ENCODE measurements around the gene HVCN1.
A peak's percentile ranks its signal among the peaks of the same experiment; 100 is the strongest.
"Not testable (repeated sequence)": the region's sequence is repeated elsewhere in the genome, so short reads cannot be mapped to it uniquely, and the experiment has no call there.

HVCN1 gene

DNA sequence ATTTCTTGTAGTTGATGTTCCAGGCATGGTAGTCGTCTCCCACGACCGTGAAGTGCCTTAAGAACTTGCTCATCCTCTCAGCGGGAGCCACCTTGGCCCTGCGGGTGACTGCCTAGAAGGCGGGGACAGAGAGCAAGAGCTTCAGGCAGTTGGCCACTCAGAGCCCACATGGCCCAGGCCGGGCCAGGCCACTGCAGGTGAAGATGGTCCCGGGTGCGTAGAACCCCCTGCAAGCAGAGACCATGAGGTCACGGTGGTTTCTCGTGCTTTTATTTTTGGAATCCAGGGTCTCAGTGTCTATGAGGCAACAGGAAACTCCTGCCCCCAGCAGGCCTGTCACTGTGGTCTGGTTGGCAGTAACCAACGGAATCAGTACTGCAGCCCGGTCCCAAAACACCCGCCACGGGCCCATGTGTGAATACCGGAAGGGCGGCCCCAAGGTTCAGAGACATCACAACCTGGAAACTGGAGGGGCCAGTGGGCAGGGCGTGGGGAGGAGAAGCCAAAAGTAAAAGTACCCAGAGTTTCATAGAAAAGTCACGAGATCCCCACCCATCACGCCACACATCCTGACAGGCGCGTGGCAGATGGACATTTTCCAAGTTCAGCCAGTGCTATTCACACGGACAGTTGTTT, 27.5 kb downstream of the HVCN1 start:
- no peak for DNase-seq

DNA sequence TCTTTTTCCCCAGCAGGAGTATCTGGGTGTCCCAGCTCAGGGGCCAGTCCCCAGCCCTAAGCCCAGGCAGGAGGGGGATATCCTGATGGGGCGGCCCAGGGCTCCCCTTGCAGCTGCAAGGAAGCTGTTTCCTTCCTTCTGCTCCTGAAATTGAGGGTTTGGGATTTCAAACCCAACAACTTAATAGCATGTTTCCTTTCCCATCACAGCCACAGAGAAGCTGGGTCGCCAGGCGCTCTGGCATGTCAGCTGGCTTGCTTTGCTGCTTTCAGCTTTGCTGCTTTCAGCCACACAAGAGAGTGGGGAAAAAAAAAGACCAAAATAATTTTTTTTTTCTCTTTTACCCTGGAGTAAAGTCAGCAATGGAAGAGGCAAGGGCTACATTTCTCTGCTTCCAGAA, 30.0 kb downstream of the HVCN1 start:
- DNase-seq = no peak

DNA sequence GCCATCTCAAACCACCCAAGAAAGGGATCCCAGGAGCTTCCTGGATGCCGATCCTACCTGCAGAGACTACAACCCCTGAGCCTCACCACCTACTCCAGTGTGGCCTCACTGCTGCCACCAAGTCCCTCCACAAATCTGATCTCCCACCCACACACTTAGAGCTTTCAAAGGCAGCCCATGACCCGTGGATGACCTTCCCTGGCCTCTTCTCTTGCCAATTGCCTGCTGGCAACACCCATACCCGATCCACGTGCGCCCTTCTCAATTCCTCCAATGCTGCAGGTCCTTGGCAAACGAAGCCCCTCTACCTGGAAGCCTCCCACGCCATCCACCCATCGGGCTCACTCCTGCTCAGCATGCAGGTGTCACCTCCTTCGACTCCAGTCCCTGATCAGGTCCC, 30.7 kb downstream of the HVCN1 start:
- no peak for DNase-seq

DNA sequence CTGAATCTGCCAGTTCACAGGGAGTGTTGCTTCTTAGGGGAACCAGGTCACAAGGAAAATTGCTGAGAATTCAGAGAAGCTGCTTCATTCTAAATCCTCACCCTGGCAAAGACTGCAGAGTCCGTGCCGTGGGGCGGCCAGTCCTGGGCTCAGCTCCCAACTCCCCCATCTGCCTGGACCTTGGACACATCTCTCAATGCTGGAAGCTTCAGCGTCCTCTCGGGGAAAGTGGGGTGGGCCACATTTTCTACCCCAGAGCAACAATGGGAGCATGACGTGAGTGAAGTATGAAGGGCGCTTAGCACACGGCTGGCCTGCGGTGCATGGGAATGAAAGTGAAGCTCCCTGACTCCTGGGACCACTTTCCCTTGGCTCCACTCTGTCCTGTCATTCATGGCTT, 31.2 kb downstream of the HVCN1 start:
- no peak for DNase-seq

DNA sequence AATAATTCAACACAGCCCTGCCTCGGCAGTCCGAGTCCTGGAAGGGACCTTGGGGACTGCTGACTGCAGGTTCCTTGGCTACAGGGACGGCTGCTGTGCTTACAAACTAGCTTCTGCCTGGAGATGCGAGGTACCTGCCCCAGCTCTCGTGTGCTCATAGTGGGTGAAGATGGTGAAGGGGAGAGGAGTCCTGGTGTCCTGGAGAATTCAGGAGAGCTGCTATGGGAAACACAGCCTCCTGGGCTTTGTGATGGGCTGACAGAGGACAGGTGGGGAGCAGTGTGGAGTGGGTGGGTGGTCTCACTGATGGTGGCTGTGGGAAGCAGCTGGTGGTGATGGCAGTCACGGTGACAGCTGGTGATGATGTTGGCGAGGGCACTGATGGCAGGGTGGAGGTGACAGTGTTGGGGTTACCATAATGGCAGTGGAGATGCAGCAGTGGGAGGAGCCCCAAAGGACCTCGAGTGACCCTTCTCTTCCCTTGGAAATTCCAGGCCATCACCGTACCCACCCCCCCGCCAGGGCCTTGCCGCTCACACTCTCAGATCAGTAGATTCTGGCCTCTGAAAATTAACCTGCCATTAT, 32.8 kb downstream of the HVCN1 start:
- DNase-seq = no peak

DNA sequence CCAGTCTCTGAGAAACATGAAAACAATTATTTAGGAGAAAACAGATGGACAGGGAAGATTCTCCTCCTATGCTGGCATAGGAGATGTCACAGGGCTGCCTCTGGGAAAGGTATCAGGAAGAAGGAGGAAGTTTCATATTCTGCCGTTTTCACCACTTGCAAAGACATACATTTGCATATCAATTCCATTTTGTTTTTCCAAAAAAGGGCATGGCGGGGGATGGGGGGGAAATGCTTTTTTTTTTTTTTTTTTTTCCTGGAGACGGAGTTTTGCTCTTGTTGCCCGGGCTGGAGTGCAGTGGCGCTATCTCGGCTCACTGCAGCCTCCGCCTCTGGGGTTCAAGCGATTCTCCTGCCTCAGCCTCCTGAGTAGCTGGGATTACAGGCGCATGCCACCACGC, 34.7 kb downstream of the HVCN1 start:
- DNase-seq = not testable (repeated sequence)

DNA sequence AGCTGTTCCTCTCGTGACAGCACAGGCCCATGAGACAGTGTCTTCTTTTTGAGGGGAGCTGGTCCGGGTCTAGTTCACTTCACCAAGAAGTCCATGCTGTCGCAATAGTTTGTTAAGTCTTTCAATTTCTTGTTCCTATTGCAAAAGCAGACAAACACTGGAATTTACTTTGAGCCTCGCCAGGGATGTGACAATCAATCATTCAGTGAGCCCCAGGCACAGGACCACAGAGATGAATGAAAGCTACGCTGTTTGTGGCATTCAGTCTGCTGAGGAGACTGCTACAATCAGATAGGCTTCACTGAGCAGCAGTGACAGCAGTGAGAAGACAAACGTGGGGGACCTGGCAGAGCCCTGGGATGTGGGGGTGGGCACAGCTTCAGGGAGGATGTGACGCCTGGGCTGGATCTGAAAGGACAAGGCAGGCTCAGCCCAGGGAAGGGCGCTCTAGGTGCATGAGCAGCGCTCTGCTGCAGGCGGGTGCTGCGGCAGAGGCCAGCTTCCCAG, 39.5 kb downstream of the HVCN1 start:
- DNase-seq = peak; percentile 70

DNA sequence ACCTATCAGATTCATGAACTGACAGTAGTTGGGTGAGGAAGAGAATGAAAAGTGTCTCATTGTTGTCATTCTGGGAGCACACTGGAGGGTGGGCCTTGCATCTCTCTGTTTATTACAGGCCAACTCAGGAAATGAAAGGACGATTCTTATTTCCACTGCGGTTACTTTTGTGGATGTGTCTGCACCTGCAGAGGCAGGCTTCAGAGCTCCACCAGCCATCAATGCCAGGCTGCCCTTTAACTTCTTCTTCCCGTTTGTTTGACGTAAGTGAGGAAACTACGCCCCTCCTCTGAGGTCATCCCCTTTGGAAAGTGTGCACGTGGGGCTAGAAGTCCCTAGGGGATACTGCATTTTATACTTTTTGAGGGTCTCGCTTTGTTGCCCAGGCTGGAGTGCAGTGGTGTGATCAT, 41.3 kb downstream of the HVCN1 start:
- DNase-seq = no peak

DNA sequence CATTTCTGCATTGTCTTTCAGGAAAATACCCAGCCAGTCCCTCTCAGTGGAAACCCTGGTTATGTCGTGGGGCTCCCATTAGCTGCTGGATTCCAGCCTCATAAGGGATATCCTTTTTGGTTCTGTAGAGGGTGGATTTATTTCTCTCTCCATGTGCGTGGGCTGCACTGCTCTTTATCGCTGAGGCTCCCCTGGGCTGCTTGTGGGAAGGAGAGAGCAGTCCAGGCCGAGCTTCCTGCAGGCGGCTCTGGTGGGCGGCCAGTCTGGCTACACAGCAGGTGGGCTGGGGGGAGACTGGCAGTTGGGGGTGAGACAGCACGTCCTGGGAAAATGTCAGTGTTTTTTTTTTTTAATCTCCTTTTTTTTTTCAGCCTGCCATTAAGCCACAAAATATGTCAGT, 47.4 kb downstream of the HVCN1 start:
- DNase-seq = no peak

DNA sequence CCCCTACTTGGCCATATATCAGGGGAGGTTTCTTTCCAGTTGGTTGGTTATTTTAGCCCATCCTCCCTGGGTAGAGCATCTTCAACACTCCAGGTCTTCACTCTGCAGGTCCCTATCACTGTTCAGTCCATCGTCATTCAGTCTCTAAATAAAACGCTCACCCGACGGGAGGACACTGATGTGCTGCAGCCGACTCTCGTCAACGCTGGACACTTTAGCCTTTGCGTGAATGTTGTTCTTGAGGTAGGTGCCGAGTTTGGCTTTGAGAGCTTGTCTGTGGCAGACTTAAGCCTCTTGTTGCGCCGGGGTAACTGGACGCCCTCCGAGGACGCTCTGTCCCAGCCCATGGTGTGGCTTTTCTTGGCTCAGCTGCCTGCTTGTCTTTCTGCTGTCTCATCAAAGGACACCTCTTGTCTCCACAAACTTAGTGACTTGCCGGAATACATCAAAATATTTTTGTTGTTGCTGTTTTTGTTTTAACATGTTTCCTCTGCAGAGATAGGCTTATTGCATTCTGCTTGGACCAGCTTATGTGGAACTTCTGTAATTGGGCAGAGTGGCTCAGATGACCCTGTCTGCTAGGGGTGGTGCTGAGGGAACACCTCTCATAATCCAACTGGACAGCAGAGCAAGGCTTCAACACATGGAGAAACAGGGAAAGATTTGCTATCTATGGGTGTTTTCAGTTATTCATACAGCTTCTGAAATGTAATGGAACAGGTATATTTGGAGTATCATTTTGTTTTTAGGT, 48.5 kb downstream of the HVCN1 start:
- no peak for DNase-seq

DNA sequence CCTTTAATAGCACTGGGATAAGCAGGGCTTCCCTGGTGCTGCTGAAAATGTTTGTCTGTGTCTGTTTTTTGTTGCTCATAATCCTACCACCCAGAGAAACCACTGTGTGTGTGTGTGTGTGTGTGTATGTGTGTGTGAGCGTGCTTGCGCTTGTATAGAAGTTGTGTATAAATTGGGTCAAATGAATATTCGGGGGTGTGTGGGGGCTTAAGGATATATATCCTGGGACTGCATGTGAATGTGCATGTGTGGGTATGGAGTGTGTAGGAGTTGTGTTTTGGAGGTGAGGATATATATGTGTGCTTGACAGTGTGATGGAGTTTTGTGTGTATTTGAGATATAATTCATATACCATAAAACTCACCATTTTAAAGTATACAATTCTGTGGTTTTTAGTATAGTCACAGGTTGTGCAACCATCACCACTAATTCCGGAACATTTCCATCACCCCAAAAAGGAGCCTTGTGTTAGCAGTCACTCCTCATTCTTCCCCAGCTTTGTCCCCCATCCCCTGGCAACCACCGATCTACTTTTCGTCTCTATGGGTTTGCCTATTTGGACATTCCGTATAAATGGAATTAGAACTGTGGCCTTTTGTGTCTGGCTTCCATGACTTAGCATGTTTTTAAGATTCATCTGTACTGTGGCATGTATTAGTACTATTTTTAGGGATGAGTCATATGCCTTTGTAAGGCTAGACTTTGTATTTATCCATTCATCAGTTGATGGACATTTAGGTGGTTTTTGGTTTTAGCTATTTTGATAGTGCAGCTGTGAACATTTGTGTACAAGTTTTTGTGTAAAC, 49.4 kb downstream of the HVCN1 start:
- no peak for DNase-seq

DNA sequence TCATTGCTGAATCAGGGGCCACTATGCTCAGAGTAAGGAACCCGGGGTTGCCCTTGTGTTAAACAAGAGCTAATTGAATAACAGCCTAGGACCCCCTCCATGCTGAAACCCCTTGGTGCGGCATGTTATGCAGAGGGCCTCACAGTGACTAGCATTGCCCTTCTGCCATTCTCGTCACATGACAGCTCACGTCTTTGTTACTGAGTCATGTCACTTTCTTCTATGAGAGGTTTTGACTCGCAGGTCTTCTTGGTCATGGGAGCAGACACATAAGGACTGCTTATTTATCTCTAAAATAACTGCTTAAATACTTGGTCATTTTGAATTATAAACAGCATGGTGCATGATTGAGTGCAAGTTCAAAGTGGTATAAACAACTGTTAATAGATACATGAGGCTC, 50.1 kb downstream of the HVCN1 start:
- DNase-seq = no peak

DNA sequence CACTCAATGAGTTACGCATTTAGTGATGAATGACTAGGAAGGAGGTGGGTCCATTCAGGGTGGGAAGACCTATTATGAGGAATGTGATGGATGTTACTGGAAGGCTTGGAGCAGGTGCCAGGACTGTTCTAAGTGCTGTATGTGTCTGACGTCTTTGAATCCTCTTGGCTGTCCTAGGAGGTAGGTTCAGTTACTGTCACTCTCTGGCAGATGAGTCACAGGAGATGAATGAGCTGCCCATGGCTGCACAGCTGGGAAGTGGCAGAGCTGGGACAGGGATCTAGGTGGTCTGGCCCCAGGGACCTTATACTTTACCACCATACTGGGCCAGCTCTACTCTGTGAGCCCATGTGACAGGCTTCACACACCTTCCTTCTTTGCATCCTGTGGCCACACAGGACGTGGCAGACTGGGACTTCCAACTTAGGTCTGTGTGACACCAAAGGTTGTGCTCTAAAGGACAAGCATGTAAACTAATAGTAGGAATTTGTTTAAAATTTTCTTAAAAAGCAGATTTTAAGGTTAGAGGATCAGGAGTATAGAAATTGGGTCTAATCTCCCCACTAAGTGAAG, 51.0 kb downstream of the HVCN1 start:
- DNase-seq = no peak

DNA sequence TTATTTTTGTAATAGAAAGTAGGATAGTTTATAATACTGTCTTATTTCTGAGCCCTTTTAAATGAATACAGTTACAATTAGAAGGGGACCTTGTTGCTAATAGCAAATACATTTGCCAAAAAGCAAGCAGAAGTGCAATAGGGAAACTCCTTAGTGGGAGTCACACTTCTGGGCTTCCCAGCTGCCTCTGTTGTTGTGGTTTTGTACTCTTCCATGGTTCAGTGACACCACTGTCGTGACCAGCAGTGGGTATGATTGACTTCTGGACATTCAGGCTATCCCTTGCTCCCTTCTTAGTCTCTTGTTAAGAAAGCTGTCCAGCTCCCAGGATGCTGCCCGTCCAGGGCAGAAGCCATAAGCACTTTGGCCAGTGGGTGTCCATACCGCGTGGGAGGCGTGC, 52.4 kb downstream of the HVCN1 start:
- DNase-seq = no peak

DNA sequence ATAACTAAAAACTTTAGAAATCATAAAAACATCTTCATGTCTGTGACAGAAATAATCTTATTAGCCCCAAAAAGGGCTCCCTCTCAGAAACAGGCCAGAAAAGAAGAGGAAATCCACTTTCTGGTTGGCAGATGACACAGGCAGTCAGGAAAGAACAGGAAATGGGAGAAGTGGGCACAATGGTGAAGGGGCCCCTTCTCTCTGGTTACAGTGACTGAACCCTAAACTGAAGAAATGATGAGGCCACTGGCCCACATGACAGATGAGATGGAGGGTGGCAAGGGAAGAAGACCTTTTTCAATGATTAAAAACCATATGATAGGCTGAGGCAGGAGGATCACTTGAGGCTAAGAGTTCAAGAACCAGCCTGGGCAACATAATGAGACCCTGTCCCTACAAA, 53.9 kb downstream of the HVCN1 start:
- no peak for DNase-seq

DNA sequence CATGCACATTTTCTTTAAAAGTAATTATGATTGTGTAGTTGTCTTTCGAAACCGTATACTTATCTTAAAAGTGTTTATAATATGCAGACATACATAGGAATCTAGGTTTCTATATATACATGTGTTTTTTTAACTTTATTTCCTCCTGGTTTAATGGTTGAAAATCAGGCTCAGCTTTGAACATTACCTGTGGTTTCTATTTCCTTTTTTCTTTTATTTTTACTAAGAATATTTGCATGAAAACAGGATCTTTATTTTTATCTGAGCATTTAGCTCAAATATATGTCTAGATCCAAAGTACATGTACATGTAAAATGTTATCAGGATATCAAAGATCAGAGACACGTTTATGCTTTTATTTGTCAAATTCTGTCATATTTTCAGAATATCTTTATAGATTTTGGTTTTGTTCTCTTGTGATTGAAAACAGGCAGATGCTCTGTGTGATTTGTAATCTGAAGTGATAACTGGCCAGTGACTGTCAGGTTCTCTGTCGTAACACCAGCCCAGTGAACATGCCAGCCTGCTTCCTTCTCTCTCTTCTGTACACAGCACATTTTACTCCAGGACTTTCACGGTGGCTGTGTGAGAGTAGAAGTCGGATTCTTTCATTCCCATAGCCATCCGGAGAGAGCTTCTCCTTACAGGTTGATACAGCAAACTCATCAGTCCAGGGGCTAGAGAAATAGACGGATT, 61.3 kb downstream of the HVCN1 start:
- no peak for DNase-seq

DNA sequence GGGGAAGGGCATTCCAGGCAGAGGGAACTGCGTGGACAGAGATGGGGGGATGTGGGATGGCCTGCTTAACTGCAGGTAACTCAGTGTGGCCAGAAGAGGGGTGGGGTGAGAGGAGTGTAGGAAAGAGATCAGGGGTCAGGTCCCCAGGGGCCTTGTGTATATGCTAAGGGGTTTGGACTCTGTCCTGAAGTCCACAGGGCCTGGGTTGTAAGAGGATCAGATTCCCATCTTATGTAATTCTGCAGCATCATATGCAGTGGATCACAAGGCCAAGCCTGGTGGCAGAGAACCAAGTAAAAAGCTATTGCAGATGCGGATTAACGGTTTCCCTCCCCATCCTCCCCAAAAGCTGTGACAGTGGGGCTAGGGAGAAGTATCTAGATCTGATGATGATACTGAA, 66.3 kb downstream of the HVCN1 start:
- no peak for DNase-seq

DNA sequence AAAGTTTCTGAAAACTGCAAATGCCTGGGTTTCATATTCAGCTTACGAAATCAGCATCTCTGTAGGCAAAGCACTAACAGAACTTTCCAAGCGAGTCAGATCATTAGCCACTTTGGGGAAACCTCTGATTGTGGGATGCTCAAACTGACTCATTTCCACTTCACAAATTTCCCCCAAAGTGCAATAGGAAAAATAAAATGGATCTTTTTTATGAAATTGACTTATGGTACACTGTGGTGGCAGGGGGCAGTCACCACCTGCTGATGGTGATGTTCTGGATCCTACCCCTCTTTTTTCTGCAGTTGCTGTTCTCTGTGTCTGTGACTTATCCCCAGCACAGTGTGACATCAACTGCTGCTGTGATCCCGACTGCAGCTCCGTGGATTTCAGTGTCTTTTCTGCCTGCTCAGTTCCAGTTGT, 69.4 kb downstream of the HVCN1 start:
- no peak for DNase-seq

DNA sequence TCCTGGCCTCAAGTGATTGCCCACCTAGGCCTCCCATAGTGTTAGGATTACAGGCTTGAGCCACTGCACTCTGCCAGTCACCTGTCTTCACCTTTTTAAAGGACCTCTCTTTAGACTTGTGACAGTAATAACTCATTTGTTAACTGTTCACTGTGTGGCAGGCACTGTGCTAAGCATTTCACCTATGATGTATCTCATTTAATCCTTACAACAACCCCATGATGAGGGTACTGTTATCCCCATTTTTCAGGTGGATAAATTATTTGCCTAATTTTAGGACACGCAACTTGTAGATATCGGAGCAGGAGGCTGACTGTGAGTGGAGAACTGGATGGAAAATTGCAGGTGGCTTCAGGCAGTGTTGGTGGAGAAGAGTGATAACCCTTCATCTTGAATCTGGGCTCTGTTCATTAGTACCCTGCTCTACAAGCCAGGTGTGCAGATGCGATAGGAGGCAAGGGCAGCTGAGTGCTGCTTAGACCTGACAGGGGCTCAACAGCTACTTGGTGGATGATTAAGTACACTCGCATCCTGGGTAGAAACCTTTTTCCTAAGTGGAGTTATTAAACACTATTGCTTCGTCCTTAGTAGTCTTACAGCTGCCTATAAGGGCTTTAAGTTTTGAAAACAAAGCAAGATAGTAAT, 72.3 kb downstream of the HVCN1 start:
- DNase-seq = no peak

DNA sequence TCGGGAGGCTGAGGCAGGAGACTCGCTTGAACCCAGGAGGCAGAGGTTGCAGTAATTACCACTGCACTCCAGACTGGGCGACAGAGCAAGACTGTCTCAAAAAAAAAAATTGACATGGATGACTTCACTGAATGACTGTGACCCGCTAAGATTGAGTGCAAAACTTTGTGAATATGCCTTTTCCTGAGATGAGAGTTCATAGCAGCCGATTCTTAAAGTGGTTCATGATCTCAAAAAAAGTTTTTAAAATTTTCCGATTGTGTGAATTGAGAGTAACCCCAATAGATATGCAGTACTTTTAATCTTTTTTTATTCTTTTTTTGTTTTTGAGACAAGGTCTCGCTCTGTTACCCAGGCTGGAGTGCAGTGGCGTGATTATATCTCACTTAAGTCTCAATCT, 73.7 kb downstream of the HVCN1 start:
- no peak for DNase-seq

DNA sequence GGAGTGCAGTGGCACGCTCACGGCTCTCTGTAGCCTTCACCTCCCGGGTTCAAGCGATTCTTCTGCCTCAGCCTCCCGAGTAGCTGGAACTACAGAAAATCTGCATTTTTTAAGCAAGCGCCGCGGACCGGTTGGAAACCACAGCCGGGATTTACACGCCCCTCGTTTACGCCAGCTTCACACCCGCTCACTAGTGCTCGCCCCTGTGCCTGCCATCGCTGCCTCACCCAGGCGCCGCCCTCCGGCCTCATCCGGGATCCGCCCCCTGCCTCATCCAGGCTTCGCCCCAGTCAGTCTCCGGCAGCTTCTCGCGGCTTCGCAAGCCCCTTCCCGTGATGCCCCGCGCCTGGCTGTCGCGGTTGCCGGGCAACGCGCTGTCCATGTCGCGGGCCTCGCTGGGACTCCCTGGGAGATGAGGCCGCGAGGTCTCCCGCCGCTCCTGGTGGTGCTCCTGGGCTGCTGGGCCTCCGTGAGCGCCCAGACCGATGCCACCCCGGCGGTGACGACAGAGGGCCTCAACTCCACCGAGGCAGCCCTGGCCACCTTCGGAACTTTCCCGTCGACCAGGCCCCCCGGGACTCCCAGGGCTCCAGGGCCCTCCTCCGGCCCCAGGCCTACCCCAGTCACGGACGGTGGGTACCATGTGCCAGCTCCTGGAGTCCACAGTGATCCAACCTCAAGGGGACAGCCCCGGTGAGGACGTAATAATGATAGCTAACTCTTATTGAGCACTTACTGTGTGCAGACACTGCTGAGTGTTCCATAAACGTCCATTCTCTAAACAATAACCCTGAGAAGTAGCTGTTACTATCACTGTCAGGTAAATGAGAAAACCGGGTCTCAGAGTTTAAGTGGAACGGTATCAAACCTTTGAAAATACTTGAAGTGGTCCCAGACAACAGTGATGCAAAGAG, 74.9 kb downstream of the HVCN1 start, which contains the start of gene TCTN1:
TSS of gene TCTN1 (plus strand) at position 359 of the 914 bp plus-strand sequence. CDS start at position 413, 54 bp downstream.
- peak; percentile 100 for DNase-seq

All from islet precursor cell (in vitro differentiated cells).